ENCODE results near the gene CD48. TPM values are rescaled to one million over a fixed set of nuclear protein-coding genes. Genes with fewer than 3 reads are reported as not detected.

The CD48 gene
- total RNA-seq, 1 experiment from 2014 or later: not detected

- CTCF ChIA-PET: no interaction called here
Observed at GRCh38 chr1:160657250-160657781, 54.3 kb downstream of the CD48 start.

GRCh38 chr1:160656737-160657136 lies 54.9 kb downstream of the CD48 start:
- intact Hi-C loops (cut with micrococcal nuclease; ENCODE audit: unreplicated experiment): no loop called here
- no peaks in the 10 kb centered on the region for H3K36me3 ChIP-seq (ENCODE audit: insufficient read depth, low read length, poor library complexity, severe bottlenecking)
- ChIA-PET POLR2A (ENCODE audit: low non-redundant PET) (no interaction called here), CTCF (no interaction called here)
- no TSS peak for BruUV-seq (replicated peaks)
- no peaks in the 10 kb centered on the region for H3K27me3 ChIP-seq (replicated peaks; ENCODE audit: insufficient read depth, low read depth, low read length, poor library complexity)
- TF ChIP-seq CTCF (conservative IDR thresholded peaks at IDR 0.05; ENCODE audit: low read depth, low read length) (no peak), EZH2 (IDR thresholded peaks at IDR 0.05; ENCODE audit: borderline replicate concordance, low read depth, low read length, poor library complexity, severe bottlenecking) (no peak)
- no peaks in the 10 kb centered on the region for H3K9me3 ChIP-seq (ENCODE audit: low read depth, low read length, poor library complexity, severe bottlenecking)
- no peak overlapping the region for H3K27ac ChIP-seq (ENCODE audit: low read depth, low read length, poor library complexity, severe bottlenecking)
- peaks cover 19% of the 10 kb centered on the region for H3K4me1 ChIP-seq (ENCODE audit: insufficient read depth, low read length, poor library complexity, severe bottlenecking)
- DNase-seq (ENCODE audit: low spot score): no peak
- no peak overlapping the region for H3K4me3 ChIP-seq (ENCODE audit: low read depth, low read length, poor library complexity, severe bottlenecking)

More at GRCh38 chr1:160657250-160657781, 54.3 kb downstream of the CD48 start:
- Histone ChIP-seq H3K4me1 (ENCODE audit: insufficient read depth, low read length, poor library complexity, severe bottlenecking) (peaks cover 17% of the 10 kb centered on the region), H3K4me3 (ENCODE audit: low read depth, low read length, poor library complexity, severe bottlenecking) (no peak overlapping the region), H3K27me3 (replicated peaks; ENCODE audit: insufficient read depth, low read depth, low read length, poor library complexity) (no peaks in the 10 kb centered on the region), H3K36me3 (ENCODE audit: insufficient read depth, low read length, poor library complexity, severe bottlenecking) (no peaks in the 10 kb centered on the region), H3K9me3 (ENCODE audit: low read depth, low read length, poor library complexity, severe bottlenecking) (no peaks in the 10 kb centered on the region), H3K27ac (ENCODE audit: low read depth, low read length, poor library complexity, severe bottlenecking) (no peak overlapping the region)
- no TSS peak for BruUV-seq (replicated peaks)
- intact Hi-C loops (cut with micrococcal nuclease; ENCODE audit: unreplicated experiment): no loop called here
- POLR2A ChIA-PET (ENCODE audit: low non-redundant PET): no interaction called here
- no peak for DNase-seq (ENCODE audit: low spot score)
- TF ChIP-seq EZH2 (IDR thresholded peaks at IDR 0.05; ENCODE audit: borderline replicate concordance, low read depth, low read length, poor library complexity, severe bottlenecking) (no peak), CTCF (conservative IDR thresholded peaks at IDR 0.05; ENCODE audit: low read depth, low read length) (no peak)

- POLR2A ChIA-PET (ENCODE audit: low non-redundant PET): no interaction called here
- no peak for TF ChIP-seq CTCF (conservative IDR thresholded peaks at IDR 0.05; ENCODE audit: low read depth, low read length)
- no peak for TF ChIP-seq EZH2 (IDR thresholded peaks at IDR 0.05; ENCODE audit: borderline replicate concordance, low read depth, low read length, poor library complexity, severe bottlenecking)
- Histone ChIP-seq H3K36me3 (ENCODE audit: insufficient read depth, low read length, poor library complexity, severe bottlenecking) (no peaks in the 10 kb centered on the region), H3K4me3 (ENCODE audit: low read depth, low read length, poor library complexity, severe bottlenecking) (no peak overlapping the region), H3K27me3 (replicated peaks; ENCODE audit: insufficient read depth, low read depth, low read length, poor library complexity) (no peaks in the 10 kb centered on the region), H3K9me3 (ENCODE audit: low read depth, low read length, poor library complexity, severe bottlenecking) (no peaks in the 10 kb centered on the region), H3K27ac (ENCODE audit: low read depth, low read length, poor library complexity, severe bottlenecking) (no peak overlapping the region), H3K4me1 (ENCODE audit: insufficient read depth, low read length, poor library complexity, severe bottlenecking) (peaks cover 27% of the 10 kb centered on the region)
- CTCF ChIA-PET: no interaction called here
- intact Hi-C loops (cut with micrococcal nuclease; ENCODE audit: unreplicated experiment): no loop called here
- DNase-seq (ENCODE audit: low spot score): no peak
- BruUV-seq (replicated peaks): no TSS peak
Observed at GRCh38 chr1:160653620-160654016, 58.0 kb downstream of the CD48 start.
